Neural cell (in vitro differentiated cells): ENCODE measurements around the gene ZP1.

Experiments
- EP300 ChIP-seq: fragments of 450-650 bp; conservative IDR thresholded peaks from 2 replicates; pipeline ENCODE4 v1.6.1; 2014; ENCODE audit warnings: antibody characterized with exemption, mild to moderate bottlenecking, moderate library complexity; ENCODE audit not compliant: poor library complexity, severe bottlenecking
- EZH2 ChIP-seq: fragments of 200-600, 300-800 bp; shearing (Covaris generic), sonication (generic); IDR thresholded peaks from 2 replicates; pipeline ENCODE4 v1.6.1; 2014; ENCODE audit warnings: antibody characterized with exemption, low read length, borderline replicate concordance, mild to moderate bottlenecking; ENCODE audit not compliant: insufficient read depth, poor library complexity, severe bottlenecking
- POLR2AphosphoS5 ChIP-seq: IDR thresholded peaks from 2 replicates; pipeline ENCODE4 v1.6.1; 2012
- RAD21 ChIP-seq: fragments of 450-650 bp; conservative IDR thresholded peaks from 2 replicates; pipeline ENCODE4 v1.6.1; 2014; ENCODE audit warnings: antibody characterized with exemption, mild to moderate bottlenecking, moderate library complexity
- SMC3 ChIP-seq: fragments of 450-650 bp; conservative IDR thresholded peaks from 2 replicates; pipeline ENCODE4 v1.6.1; 2014; ENCODE audit warnings: antibody characterized with exemption, mild to moderate bottlenecking, moderate library complexity; ENCODE audit not compliant: poor library complexity
- TF ChIP-seq, protein P1 (sequence below): fragments of 450-650 bp; IDR thresholded peaks from 2 replicates; pipeline ENCODE4 v1.5.1; 2014; ENCODE audit warnings: antibody characterized with exemption, mild to moderate bottlenecking, moderate library complexity; ENCODE audit not compliant: poor library complexity, severe bottlenecking

DNA sequence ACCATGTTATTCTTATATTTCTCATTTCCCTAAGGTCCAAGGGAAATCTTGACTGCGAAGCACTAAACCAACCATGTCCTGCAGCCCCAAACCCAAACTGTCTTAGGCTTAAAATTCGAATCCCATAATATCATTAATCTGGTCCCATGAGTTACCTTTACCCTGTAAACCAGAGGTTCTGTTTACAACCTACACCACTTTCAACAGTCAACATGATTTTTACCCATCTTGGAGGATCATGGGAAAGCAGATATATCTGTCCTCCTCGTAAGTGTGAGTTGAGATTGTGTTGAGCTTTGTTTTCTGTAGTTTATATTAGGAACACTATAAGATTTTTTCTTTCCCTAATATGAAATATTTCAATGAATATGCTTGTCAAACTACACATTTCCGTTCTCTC is 32.6 kb downstream of the ZP1 start:
- TF ChIP-seq, protein P1, sequence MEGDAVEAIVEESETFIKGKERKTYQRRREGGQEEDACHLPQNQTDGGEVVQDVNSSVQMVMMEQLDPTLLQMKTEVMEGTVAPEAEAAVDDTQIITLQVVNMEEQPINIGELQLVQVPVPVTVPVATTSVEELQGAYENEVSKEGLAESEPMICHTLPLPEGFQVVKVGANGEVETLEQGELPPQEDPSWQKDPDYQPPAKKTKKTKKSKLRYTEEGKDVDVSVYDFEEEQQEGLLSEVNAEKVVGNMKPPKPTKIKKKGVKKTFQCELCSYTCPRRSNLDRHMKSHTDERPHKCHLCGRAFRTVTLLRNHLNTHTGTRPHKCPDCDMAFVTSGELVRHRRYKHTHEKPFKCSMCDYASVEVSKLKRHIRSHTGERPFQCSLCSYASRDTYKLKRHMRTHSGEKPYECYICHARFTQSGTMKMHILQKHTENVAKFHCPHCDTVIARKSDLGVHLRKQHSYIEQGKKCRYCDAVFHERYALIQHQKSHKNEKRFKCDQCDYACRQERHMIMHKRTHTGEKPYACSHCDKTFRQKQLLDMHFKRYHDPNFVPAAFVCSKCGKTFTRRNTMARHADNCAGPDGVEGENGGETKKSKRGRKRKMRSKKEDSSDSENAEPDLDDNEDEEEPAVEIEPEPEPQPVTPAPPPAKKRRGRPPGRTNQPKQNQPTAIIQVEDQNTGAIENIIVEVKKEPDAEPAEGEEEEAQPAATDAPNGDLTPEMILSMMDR, result no peak
- TF ChIP-seq EZH2, result no peak
- TF ChIP-seq RAD21, result no peak
- no peak for TF ChIP-seq SMC3
- no peak for TF ChIP-seq EP300
- no peak for TF ChIP-seq POLR2AphosphoS5
